IMR-90 (cell line): ENCODE measurements around the gene KRT222. TPM values are rescaled to one million over a fixed set of nuclear protein-coding genes. Genes with fewer than 3 reads are reported as not detected.

Experiments
- ATAC-seq: fragments of 200-7000 bp; cut with Tn5 transposase; 2 replicates; pipeline ENCODE4 v1.9.1; 2020; ENCODE audit warnings: low read depth, mild to moderate bottlenecking, moderate library complexity
- BruUV-seq: library from RNA; stranded (reverse); fragments of 400-500 nt; replicated peaks from 2 replicates; lab custom pipeline; 2021; lab: Mats Ljungman, UMichigan
- CTCF ChIA-PET: fragments of 300-600 bp; formaldehyde crosslinking; extraction: SDS; loops from one replicate; lab custom pipeline; 2021; ENCODE audit warnings: antibody characterized with exemption; lab: Yijun Ruan, JAX
- POLR2A ChIA-PET: fragments of 300-600 bp; sonication (Branson Sonifier 250); formaldehyde crosslinking; loops from one replicate; lab custom pipeline; 2022; ENCODE audit warnings: antibody characterized with exemption; ENCODE audit not compliant: unreplicated experiment; lab: Charles Lee
- DNase-seq: peaks from one replicate; pipeline ENCODE4 v3.0.0; 2013
- H2AFZ ChIP-seq: replicated peaks from 2 replicates; pipeline ENCODE3; 2013; ENCODE audit warnings: low read length, mild to moderate bottlenecking; ENCODE audit not compliant: poor library complexity
- H2AK5ac ChIP-seq: 2 replicates; pipeline ENCODE4 v1.6.1; 2013; ENCODE audit warnings: low read depth, low read length, inconsistent platforms
- H2AK9ac ChIP-seq: replicated peaks from 2 replicates; pipeline ENCODE3; 2013; ENCODE audit warnings: mild to moderate bottlenecking, low read depth, low read length, moderate library complexity; ENCODE audit not compliant: poor library complexity
- H2BK120ac ChIP-seq: 2 replicates; pipeline ENCODE4 v1.6.1; 2013; ENCODE audit warnings: low read depth, low read length, inconsistent platforms
- H2BK15ac ChIP-seq: 3 replicates; pipeline ENCODE4 v1.6.1; 2013; ENCODE audit warnings: low read depth, low read length, inconsistent platforms
- H2BK20ac ChIP-seq: 2 replicates; pipeline ENCODE4 v1.6.1; 2013; ENCODE audit warnings: low read depth, mild to moderate bottlenecking, inconsistent platforms, low read length, moderate library complexity
- H2BK5ac ChIP-seq: 2 replicates; pipeline ENCODE4 v1.6.1; 2013; ENCODE audit warnings: mild to moderate bottlenecking, low read depth, low read length, inconsistent platforms; ENCODE audit not compliant: poor library complexity, severe bottlenecking
- H3K14ac ChIP-seq: replicated peaks from 2 replicates; pipeline ENCODE4 v1.6.1; 2013; ENCODE audit warnings: low read depth, low read length, inconsistent platforms
- H3K18ac ChIP-seq: 2 replicates; pipeline ENCODE4 v1.6.1; 2013; ENCODE audit warnings: low read depth, low read length, control low read depth
- H3K23ac ChIP-seq: 2 replicates; pipeline ENCODE4 v1.6.1; 2013; ENCODE audit warnings: low read depth, low read length, inconsistent platforms
- H3K27ac ChIP-seq: 2 replicates; pipeline ENCODE4 v1.5.1; 2013; ENCODE audit warnings: mild to moderate bottlenecking, control low read depth, low read length; ENCODE audit not compliant: insufficient read depth
- H3K27me3 ChIP-seq: 2 replicates; pipeline ENCODE4 v1.6.1; 2013; ENCODE audit warnings: low read length; ENCODE audit not compliant: control insufficient read depth, insufficient read depth
- H3K36me3 ChIP-seq: 2 replicates; pipeline ENCODE4 v1.6.1; 2013; ENCODE audit warnings: low read length, mixed read lengths; ENCODE audit not compliant: control insufficient read depth, insufficient read depth
- H3K4ac ChIP-seq: 2 replicates; pipeline ENCODE4 v1.6.1; 2013; ENCODE audit warnings: low read depth, low read length, inconsistent platforms
- H3K4me1 ChIP-seq: 2 replicates; pipeline ENCODE4 v1.6.1; 2013; ENCODE audit warnings: low read length, mixed read lengths; ENCODE audit not compliant: control insufficient read depth, insufficient read depth
- H3K4me2 ChIP-seq: 2 replicates; pipeline ENCODE4 v1.6.1; 2013; ENCODE audit warnings: low read depth, mild to moderate bottlenecking, control low read depth, low read length, moderate library complexity
- H3K4me3 ChIP-seq: 2 replicates; pipeline ENCODE4 v1.5.1; 2013; ENCODE audit warnings: low read depth, mild to moderate bottlenecking, control low read depth, low read length, moderate library complexity; ENCODE audit not compliant: insufficient read depth
- H3K56ac ChIP-seq: 2 replicates; pipeline ENCODE4 v1.6.1; 2013; ENCODE audit warnings: low read length, inconsistent platforms; ENCODE audit not compliant: insufficient read depth; ENCODE audit errors: extremely low read depth
- H3K79me1 ChIP-seq, 2 experiments: 2 replicates each; pipeline ENCODE4 v1.6.1; 2013; ENCODE audit warnings: low read length in 2 of 2, inconsistent platforms in 1 of 2, low read depth in 1 of 2
- H3K9ac ChIP-seq: 2 replicates; pipeline ENCODE4 v1.6.1; 2013; ENCODE audit warnings: low read depth, low read length, control low read depth
- H3K9me1 ChIP-seq: 2 replicates; pipeline ENCODE4 v1.6.1; 2013; ENCODE audit warnings: low read length, inconsistent platforms; ENCODE audit not compliant: insufficient read depth
- H3K9me3 ChIP-seq: 2 replicates; pipeline ENCODE4 v1.6.1; 2013; ENCODE audit warnings: low read length; ENCODE audit not compliant: control insufficient read depth, insufficient read depth
- H4K20me1 ChIP-seq: 2 replicates; pipeline ENCODE4 v1.6.1; 2013; ENCODE audit warnings: low read length, inconsistent platforms; ENCODE audit not compliant: insufficient read depth
- H4K5ac ChIP-seq: 2 replicates; pipeline ENCODE4 v1.6.1; 2013; ENCODE audit warnings: mild to moderate bottlenecking, low read depth, low read length, control low read depth
- H4K8ac ChIP-seq, 2 experiments: 2 replicates each; pipeline ENCODE4 v1.6.1; 2013; ENCODE audit warnings: low read depth in 2 of 2, low read length in 2 of 2, control low read depth in 1 of 2, inconsistent platforms in 1 of 2
- H4K91ac ChIP-seq: 2 replicates; pipeline ENCODE4 v1.6.1; 2013; ENCODE audit warnings: low read depth, low read length, inconsistent platforms; ENCODE audit not compliant: insufficient read depth
- BHLHE40 ChIP-seq: fragments of 150-350 bp; IDR thresholded peaks from 2 replicates; pipeline ENCODE4 v1.6.1; 2016; ENCODE audit warnings: mild to moderate bottlenecking, low read depth, low read length
- CEBPB ChIP-seq: IDR thresholded peaks from 2 replicates; pipeline ENCODE4 v1.6.1; 2012; ENCODE audit warnings: low read depth, low read length, improper control_type of control experiment
- CHD1 ChIP-seq: IDR thresholded peaks from 2 replicates; pipeline ENCODE4 v1.6.1; 2012; ENCODE audit warnings: low read depth, low read length, improper control_type of control experiment
- FOS ChIP-seq: fragments of 150-350 bp; IDR thresholded peaks from 2 replicates; pipeline ENCODE4 v1.6.1; 2016; ENCODE audit warnings: low read depth, low read length
- MAZ ChIP-seq: IDR thresholded peaks from 2 replicates; pipeline ENCODE4 v1.6.1; 2012; ENCODE audit warnings: low read depth, mild to moderate bottlenecking, low read length, improper control_type of control experiment, moderate library complexity, borderline replicate concordance
- MXI1 ChIP-seq: IDR thresholded peaks from 2 replicates; pipeline ENCODE4 v1.6.1; 2012; ENCODE audit warnings: low read depth, mild to moderate bottlenecking, low read length, moderate library complexity, borderline replicate concordance
- NFE2L2 ChIP-seq: fragments of 150-350 bp; IDR thresholded peaks from 2 replicates; pipeline ENCODE4 v1.6.1; 2016; ENCODE audit warnings: low read depth, mild to moderate bottlenecking, low read length
- RAD21 ChIP-seq: IDR thresholded peaks from 2 replicates; pipeline ENCODE4 v1.6.1; 2012; ENCODE audit warnings: low read length, improper control_type of control experiment
- RCOR1 ChIP-seq: IDR thresholded peaks from 2 replicates; pipeline ENCODE4 v1.6.1; 2012; ENCODE audit warnings: mild to moderate bottlenecking, low read length, improper control_type of control experiment; ENCODE audit not compliant: insufficient replicate concordance
- RFX5 ChIP-seq: IDR thresholded peaks from 2 replicates; pipeline ENCODE4 v1.8.0; 2012; ENCODE audit warnings: low read depth, mild to moderate bottlenecking, low read length, moderate library complexity
- dilution Hi-C: fragments of 300-500 bp; cut with HindIII; formaldehyde crosslinking; loops from one replicate; pipeline ENCODE4 v1.14.3; 2018; ENCODE audit warnings: low sequenced_read_pairs; ENCODE audit not compliant: unreplicated experiment
- in situ Hi-C: fragments of 300-500 bp; cut with MboI; formaldehyde crosslinking; loops from 3 replicates; pipeline ENCODE4 v1.14.3; 2019; ENCODE audit warnings: low sequenced_read_pairs, inconsistent platforms, mixed read lengths
- intact Hi-C: fragments of 100-400 bp; cut with micrococcal nuclease; formaldehyde crosslinking; loops from 2 replicates; pipeline ENCODE4 v1.10.0; 2022
- polyA plus RNA-seq, 3 experiments: library from polyadenylated mRNA; depleted of rRNA; stranded (reverse); fragments of >200 nt; gene quantifications; 2 replicates each; pipeline ENCODE4 v1.2.3, GENCODE V29; 2012; ENCODE audit warnings: low replicate concordance in 1 of 3
- total RNA-seq: library from RNA; depleted of rRNA; stranded (reverse); fragments of >200 nt; gene quantifications from 2 replicates; pipeline ENCODE4 v1.2.3, GENCODE V29; 2012
- TF ChIP-seq, protein P1 (sequence below): conservative IDR thresholded peaks from 2 replicates; pipeline ENCODE4 v1.5.1; 2012; ENCODE audit warnings: mild to moderate bottlenecking, low read depth, low read length, improper control_type of control experiment
- TF ChIP-seq, protein P2 (sequence below): fragments of 150-350 bp; IDR thresholded peaks from 2 replicates; pipeline ENCODE4 v1.6.1; 2017; ENCODE audit warnings: mild to moderate bottlenecking, antibody characterized with exemption, low read length, low read depth
- TF ChIP-seq, protein P3 (sequence below): fragments of 150-350 bp; IDR thresholded peaks from 2 replicates; pipeline ENCODE4 v1.6.1; 2016; ENCODE audit warnings: low read depth, mild to moderate bottlenecking, low read length, moderate library complexity, borderline replicate concordance

KRT222 gene
- total and polyA plus RNA-seq, 2 of the 4 experiments (the other 2 are of a cell fraction): not detected

DNA sequence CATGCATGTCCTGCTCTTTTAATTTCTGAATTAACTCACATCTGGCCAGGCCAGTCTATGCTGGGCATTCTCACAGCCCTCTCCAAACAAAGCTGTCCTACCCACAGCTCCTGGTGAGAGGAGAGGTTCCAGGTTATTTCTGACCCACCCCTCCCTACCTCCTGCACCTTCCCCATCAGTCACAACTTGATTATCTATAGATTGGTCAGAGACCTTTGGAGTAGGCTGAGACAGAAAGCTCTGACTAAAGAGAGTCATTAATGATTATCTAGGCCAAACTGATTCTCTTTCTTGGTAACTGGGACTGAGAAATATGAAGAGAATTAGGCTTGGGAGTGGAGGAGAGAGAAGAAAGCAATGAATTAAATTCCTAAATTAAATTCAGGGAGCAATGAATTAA lies 1.4 kb upstream of the KRT222 start:
- no TSS peak for BruUV-seq
- H3K9me3 ChIP-seq: peaks cover 4% of the 10 kb centered on the region; the same call in 1 of the 2 replicates
- H4K20me1 ChIP-seq: no peaks in the 10 kb centered on the region
- H2AK5ac ChIP-seq: no peak overlapping the region
- H3K27me3 ChIP-seq: peaks cover 48% of the 10 kb centered on the region
- H3K9ac ChIP-seq: no peak overlapping the region
- dilution Hi-C loops: no loop called here
- no peak overlapping the region for H4K91ac ChIP-seq
- H2BK5ac ChIP-seq: no peak overlapping the region
- no peak for DNase-seq
- no peak for TF ChIP-seq BHLHE40
- no peak for TF ChIP-seq CHD1
- TF ChIP-seq, protein P1, sequence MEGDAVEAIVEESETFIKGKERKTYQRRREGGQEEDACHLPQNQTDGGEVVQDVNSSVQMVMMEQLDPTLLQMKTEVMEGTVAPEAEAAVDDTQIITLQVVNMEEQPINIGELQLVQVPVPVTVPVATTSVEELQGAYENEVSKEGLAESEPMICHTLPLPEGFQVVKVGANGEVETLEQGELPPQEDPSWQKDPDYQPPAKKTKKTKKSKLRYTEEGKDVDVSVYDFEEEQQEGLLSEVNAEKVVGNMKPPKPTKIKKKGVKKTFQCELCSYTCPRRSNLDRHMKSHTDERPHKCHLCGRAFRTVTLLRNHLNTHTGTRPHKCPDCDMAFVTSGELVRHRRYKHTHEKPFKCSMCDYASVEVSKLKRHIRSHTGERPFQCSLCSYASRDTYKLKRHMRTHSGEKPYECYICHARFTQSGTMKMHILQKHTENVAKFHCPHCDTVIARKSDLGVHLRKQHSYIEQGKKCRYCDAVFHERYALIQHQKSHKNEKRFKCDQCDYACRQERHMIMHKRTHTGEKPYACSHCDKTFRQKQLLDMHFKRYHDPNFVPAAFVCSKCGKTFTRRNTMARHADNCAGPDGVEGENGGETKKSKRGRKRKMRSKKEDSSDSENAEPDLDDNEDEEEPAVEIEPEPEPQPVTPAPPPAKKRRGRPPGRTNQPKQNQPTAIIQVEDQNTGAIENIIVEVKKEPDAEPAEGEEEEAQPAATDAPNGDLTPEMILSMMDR: no peak
- TF ChIP-seq MAZ: no peak
- TF ChIP-seq RFX5: no peak
- TF ChIP-seq CEBPB: no peak
- no peak for TF ChIP-seq RCOR1
- TF ChIP-seq FOS: no peak
- TF ChIP-seq, protein P2, sequence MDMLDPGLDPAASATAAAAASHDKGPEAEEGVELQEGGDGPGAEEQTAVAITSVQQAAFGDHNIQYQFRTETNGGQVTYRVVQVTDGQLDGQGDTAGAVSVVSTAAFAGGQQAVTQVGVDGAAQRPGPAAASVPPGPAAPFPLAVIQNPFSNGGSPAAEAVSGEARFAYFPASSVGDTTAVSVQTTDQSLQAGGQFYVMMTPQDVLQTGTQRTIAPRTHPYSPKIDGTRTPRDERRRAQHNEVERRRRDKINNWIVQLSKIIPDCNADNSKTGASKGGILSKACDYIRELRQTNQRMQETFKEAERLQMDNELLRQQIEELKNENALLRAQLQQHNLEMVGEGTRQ: no peak
- no peak for TF ChIP-seq MXI1
- TF ChIP-seq RAD21: no peak
- TF ChIP-seq NFE2L2: no peak
- TF ChIP-seq, protein P3, sequence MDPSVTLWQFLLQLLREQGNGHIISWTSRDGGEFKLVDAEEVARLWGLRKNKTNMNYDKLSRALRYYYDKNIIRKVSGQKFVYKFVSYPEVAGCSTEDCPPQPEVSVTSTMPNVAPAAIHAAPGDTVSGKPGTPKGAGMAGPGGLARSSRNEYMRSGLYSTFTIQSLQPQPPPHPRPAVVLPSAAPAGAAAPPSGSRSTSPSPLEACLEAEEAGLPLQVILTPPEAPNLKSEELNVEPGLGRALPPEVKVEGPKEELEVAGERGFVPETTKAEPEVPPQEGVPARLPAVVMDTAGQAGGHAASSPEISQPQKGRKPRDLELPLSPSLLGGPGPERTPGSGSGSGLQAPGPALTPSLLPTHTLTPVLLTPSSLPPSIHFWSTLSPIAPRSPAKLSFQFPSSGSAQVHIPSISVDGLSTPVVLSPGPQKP: no peak
- H4K5ac ChIP-seq: no peak overlapping the region
- H2BK20ac ChIP-seq: no peak overlapping the region
- H3K4ac ChIP-seq: no peak overlapping the region
- no peak overlapping the region for H3K56ac ChIP-seq
- ChIA-PET POLR2A (no interaction called here), CTCF (no interaction called here)
- H3K14ac ChIP-seq: no peak overlapping the region
- no peak overlapping the region for H2BK120ac ChIP-seq
- no peak for ATAC-seq
- no peak overlapping the region for H3K18ac ChIP-seq
- no peaks in the 10 kb centered on the region for H3K79me1 ChIP-seq
- no peak overlapping the region for H2AFZ ChIP-seq
- H2BK15ac ChIP-seq: no peak overlapping the region
- H3K4me2 ChIP-seq: no peak overlapping the region
- no peak overlapping the region for H3K27ac ChIP-seq
- H3K9me1 ChIP-seq: no peaks in the 10 kb centered on the region
- H2AK9ac ChIP-seq: no peak overlapping the region
- H3K4me3 ChIP-seq: no peak overlapping the region
- H3K23ac ChIP-seq: no peak overlapping the region
- no peaks in the 10 kb centered on the region for H3K4me1 ChIP-seq
- no peaks in the 10 kb centered on the region for H3K36me3 ChIP-seq
- in situ Hi-C loops: no loop called here
- no peak overlapping the region for H4K8ac ChIP-seq
- intact Hi-C loops: no loop called here
